Peyer's patch (tissue), 4 donors: ENCODE results near the gene BACE1. TPM values are rescaled to one million over a fixed set of nuclear protein-coding genes. Genes with fewer than 3 reads are reported as not detected.
"Not testable (repeated sequence)": the region's sequence is repeated elsewhere in the genome, so short reads cannot be mapped to it uniquely, and the experiment has no call there.

Source experiments
- DNase-seq, 3 donors: peaks; one replicate each; pipeline ENCODE4 v3.0.0-alpha.2; 2017 to 2019
- H3K27ac ChIP-seq, 4 donors: fragments of 200-600 bp; sonication (generic); one replicate each; pipeline ENCODE4 v1.5.1; 2016 to 2019
- H3K27me3 ChIP-seq, 2 donors: fragments of 200-600 bp; sonication (generic); one replicate each; pipeline ENCODE4 v1.5.1; 2019
- H3K36me3 ChIP-seq, 3 donors: fragments of 200-600 bp; sonication (generic); one replicate each; pipeline ENCODE4 v1.5.1; 2016 to 2019
- H3K4me1 ChIP-seq, 4 donors: fragments of 200-600 bp; sonication (generic); one replicate each; pipeline ENCODE4 v1.5.1; 2016 to 2019
- H3K4me3 ChIP-seq, 4 donors: fragments of 200-600 bp; sonication (generic); 1 replicate in 3 of 4; 2 replicates in 1 of 4; pipeline ENCODE4 v1.5.1; 2016 to 2019; ENCODE audit warnings: mild to moderate bottlenecking in 1 of 4
- H3K9me3 ChIP-seq, 4 donors: fragments of 200-600 bp; sonication (generic); one replicate each; pipeline ENCODE4 v1.5.1; 2016 to 2019; ENCODE audit warnings: mild to moderate bottlenecking in 1 of 4
- CTCF ChIP-seq, 6 experiments: fragments of 450-650 bp in 4 of 6; fragments of 200-600 bp in 2 of 6; sonication (generic) in 1 of 6; IDR thresholded peaks; one replicate each; pipeline ENCODE4 v1.5.1; 2017 to 2019; ENCODE audit warnings: antibody characterized with exemption in 6 of 6, mild to moderate bottlenecking in 3 of 6, moderate library complexity in 1 of 6
- POLR2A ChIP-seq, 2 donors: fragments of 450-650 bp; IDR thresholded peaks; one replicate each; pipeline ENCODE4 v1.5.1; 2017; ENCODE audit warnings: antibody characterized with exemption in 2 of 2, mild to moderate bottlenecking in 2 of 2, moderate library complexity in 2 of 2
- total RNA-seq, 4 donors: library from RNA; depleted of rRNA; stranded (reverse); fragments of >200 nt; gene quantifications; one replicate each; pipeline ENCODE4 v1.1.0, GENCODE V29; 2016

The BACE1 gene
- total RNA-seq, 4 donors from 2014 or later = 5.6 to 11.4 (median 8.9) TPM

DNA sequence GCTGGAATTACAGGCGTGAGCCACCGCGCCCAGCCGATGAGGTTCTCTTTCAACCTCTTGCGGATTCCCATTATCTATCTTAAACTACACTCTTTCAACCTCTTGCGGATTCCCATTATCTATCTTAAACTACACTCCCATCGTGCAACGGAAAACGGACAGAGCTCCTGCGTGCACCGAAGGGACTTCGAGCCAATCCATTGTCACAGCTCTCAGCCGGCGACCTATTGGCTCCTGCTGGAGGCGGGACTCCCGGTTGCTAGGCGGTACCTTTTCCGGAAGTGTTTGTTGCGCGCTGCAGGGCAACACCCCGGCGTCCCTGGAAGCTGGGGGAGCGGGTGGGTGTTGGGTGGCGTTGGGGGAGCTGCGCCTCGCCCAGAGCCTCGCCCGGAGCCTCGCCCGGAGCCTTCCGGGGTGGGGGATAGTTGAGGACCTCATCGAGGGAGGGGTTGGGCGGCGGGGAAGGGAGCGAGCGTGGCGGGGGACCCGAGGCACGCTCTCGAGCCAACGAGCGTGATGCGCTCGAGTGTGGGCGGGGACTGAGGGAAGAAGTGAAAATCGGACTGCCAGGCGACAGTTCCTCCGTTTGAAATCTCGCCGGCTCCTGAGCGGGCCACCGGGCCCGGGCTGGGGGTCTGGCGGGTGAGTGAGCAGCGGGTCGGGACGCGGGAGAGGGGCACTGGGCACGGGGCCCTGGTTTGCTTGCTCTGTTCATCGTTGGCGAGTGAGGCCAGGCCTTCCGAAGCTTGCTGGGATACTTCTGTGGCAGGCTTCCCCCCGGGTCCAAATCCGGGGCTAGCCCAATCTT, 11.7 kb upstream of the BACE1 start, which contains the start of gene CEP164:
CEP164 (plus strand) TSS at position 288 of the 808 bp plus-strand sequence. CDS start 10,733 bp downstream, outside the sequence.
- peaks cover 0 to 12% (median 0%) of the 10 kb centered on the region in 4 donors for H3K4me1 ChIP-seq
- H3K36me3 ChIP-seq = no peaks in the 10 kb centered on the region
- TF ChIP-seq CTCF (IDR thresholded peaks at IDR 0.05) = no peak
- TF ChIP-seq POLR2A (IDR thresholded peaks at IDR 0.05) = peak in 1 of 2 donors; percentile 33
- peak within 1 kb of the TSS; percentile 82 to 95 (median 88) for H3K27ac ChIP-seq
- peak; percentile 92 to 98 (median 97) for DNase-seq
- H3K27me3 ChIP-seq = no peaks in the 10 kb centered on the region
- H3K4me3 ChIP-seq = peak within 1 kb of the TSS; percentile 74 to 91 (median 80)
- H3K9me3 ChIP-seq = no peaks in the 10 kb centered on the region

GRCh38 chr11:117327255-117327566, 11.2 kb upstream of the BACE1 start:
- DNase-seq, H3K27me3 ChIP-seq, H3K9me3 ChIP-seq, H3K36me3 ChIP-seq: not testable (repeated sequence)
- peak overlapping the region; percentile 74 to 91 (median 80) for H3K4me3 ChIP-seq
- H3K4me1 ChIP-seq = peaks cover 0 to 12% (median 0%) of the 10 kb centered on the region in 4 donors
- H3K27ac ChIP-seq = peak overlapping the region in 3 of 4 donors; percentile 87 to 95 (median 90)

DNA sequence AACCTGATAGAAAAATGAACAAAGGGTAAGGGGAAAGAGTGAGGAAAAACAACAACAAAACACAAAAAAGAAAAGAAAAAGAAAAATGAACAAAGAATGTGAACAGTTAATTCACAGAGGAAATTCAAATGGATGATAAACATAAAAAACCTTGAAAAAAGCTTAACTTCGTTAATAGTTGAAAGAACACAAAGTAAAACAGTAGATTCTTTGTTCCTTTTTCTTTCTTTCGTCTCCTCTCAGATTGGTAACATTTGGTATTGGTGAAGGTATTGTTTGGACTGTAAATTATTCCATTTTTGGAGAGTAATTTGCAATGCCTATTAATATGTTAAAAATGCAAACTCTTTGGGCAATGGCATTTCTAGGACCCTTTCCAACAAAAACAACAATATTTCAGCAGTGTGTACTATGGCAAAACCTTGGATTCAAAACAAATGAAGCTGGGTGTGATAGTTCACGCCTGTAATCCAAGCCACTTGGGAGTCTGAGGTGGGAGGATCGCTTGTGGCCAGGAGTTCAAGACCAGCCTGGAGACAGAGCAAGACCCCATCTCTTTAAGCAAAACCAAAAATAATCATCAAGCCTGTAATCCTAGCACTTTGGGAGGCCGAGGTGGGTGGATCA, 3.3 kb upstream of the BACE1 start:
- Histone ChIP-seq H3K36me3 (no peaks in the 10 kb centered on the region), H3K9me3 (no peaks in the 10 kb centered on the region), H3K27ac (no peak overlapping the region), H3K4me3 (no peak overlapping the region), H3K4me1 (peaks cover 5 to 20% (median 11%) of the 10 kb centered on the region in 4 donors), H3K27me3 (no peaks in the 10 kb centered on the region)
- TF ChIP-seq POLR2A (IDR thresholded peaks at IDR 0.05) = no peak
- no peak for TF ChIP-seq CTCF (IDR thresholded peaks at IDR 0.05)
- DNase-seq = no peak

DNA sequence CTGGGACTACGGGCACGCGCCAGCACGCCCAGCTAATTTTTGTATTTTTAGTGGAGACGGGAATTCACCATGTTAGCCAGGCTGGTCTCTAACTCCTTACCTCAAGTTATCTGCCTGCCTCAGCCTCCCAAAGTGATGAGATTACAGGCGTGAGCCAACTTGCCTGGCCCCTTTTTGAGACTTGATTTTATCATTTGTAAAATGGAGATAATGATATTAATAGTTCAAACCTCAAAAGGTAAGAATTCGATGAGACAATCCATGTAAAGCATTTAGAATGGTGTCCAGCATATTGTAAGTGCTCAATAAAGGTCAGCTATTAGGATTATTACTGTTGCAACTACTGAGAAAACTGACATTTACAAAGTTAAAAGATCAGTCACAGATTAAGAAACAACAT, 2.7 kb upstream of the BACE1 start:
- no peak for DNase-seq
- H3K4me1 ChIP-seq = peaks cover 5 to 20% (median 12%) of the 10 kb centered on the region in 4 donors
- no peak for TF ChIP-seq CTCF (IDR thresholded peaks at IDR 0.05)
- TF ChIP-seq POLR2A (IDR thresholded peaks at IDR 0.05) = no peak
- H3K36me3 ChIP-seq = no peaks in the 10 kb centered on the region
- no peak overlapping the region for H3K27ac ChIP-seq
- no peaks in the 10 kb centered on the region for H3K27me3 ChIP-seq
- no peak overlapping the region for H3K4me3 ChIP-seq
- H3K9me3 ChIP-seq = no peaks in the 10 kb centered on the region

DNA sequence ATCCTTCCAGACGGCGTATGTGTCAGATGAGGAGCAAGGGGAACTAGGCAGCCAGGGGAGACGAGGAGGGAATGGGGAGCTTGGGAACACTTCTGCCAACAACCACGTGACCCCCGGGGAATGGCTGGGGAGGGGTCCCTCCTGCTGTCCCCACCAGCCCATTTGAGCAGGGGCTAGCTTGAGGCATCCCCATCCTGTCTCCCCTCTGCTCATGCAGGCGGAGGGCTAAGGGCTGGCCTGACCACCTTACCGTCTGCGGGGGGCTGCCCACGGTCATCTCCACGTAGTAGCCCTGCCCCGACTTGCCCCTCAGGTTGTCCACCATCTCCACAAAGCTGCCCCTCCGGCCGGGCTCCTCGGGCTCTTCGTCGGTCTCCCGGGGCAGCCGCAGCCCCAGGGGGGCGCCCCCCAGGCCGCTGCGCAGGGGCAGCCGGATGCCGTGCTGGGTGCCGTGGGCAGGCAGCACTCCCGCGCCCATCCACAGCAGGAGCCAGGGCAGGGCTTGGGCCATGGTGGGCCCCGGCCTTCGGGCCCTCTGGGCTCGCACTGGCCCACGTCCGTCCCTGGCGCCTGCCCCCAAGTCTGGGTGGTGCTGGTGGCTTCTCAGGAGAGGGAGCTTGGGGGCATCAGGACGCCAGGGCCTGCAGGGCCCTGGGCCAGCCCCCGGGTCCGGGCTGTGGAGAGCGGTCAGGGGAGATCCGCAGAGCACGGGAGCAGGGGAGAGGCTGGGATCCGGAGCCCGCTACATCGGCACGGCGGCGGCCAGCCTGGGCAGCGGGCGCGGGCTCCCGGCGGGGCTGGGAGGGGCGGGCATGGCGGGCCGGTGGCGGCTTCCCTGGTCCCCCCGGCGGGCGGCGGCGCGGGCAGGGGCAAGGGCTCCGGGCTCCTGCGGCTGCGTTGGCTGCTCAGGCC, 515 bp downstream of the BACE1 start:
- peak overlapping the region; percentile 43 to 95 (median 81) for H3K4me3 ChIP-seq
- peak overlapping the region in 3 of 4 donors; percentile 41 to 57 (median 46) for H3K27ac ChIP-seq
- no peaks in the 10 kb centered on the region for H3K36me3 ChIP-seq
- H3K27me3 ChIP-seq = no peaks in the 10 kb centered on the region
- no peak for DNase-seq
- H3K4me1 ChIP-seq = peaks cover 5 to 20% (median 12%) of the 10 kb centered on the region in 4 donors
- TF ChIP-seq CTCF (IDR thresholded peaks at IDR 0.05) (no peak), POLR2A (IDR thresholded peaks at IDR 0.05) (no peak)
- no peaks in the 10 kb centered on the region for H3K9me3 ChIP-seq
